ENCODE data around the gene KCNQ1.

DNA sequence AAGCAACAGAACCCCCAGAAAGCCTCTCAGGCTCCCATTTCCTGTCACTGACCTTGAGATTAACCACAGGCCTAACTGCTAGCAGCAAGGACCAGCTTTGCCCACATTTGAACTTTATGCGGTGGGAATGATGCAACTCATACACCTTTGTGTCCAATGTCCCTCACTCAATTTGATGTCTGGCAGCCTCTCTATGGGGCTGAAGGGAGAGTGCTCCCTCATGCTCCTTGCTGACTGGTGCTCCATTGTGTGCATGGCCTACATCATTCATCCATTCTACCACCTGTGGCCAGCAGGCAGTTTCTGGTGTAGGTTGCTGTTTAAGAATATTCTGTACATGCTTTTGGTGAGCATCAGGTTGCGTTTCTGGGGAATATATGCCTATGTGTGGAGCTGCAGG lies 223.1 kb downstream of the KCNQ1 start:
- TF ChIP-seq, protein P1, sequence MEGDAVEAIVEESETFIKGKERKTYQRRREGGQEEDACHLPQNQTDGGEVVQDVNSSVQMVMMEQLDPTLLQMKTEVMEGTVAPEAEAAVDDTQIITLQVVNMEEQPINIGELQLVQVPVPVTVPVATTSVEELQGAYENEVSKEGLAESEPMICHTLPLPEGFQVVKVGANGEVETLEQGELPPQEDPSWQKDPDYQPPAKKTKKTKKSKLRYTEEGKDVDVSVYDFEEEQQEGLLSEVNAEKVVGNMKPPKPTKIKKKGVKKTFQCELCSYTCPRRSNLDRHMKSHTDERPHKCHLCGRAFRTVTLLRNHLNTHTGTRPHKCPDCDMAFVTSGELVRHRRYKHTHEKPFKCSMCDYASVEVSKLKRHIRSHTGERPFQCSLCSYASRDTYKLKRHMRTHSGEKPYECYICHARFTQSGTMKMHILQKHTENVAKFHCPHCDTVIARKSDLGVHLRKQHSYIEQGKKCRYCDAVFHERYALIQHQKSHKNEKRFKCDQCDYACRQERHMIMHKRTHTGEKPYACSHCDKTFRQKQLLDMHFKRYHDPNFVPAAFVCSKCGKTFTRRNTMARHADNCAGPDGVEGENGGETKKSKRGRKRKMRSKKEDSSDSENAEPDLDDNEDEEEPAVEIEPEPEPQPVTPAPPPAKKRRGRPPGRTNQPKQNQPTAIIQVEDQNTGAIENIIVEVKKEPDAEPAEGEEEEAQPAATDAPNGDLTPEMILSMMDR (IDR thresholded peaks at IDR 0.05), result no peak
- TF ChIP-seq POLR2A (IDR thresholded peaks at IDR 0.05), result no peak

All from adrenal gland (tissue), 5 donors.